ENCODE results near the gene SETD5. TPM values are rescaled to one million over a fixed set of nuclear protein-coding genes. Genes with fewer than 3 reads are reported as not detected.

SETD5 gene
- total and polyA plus RNA-seq, 2 experiments from 2014 or later: 143 to 172 TPM

GRCh38 chr3:9400616-9401015, 3.2 kb downstream of the SETD5 start (continued):
- TF ChIP-seq ZNF462 (CRISPR knock-in tag; IDR thresholded peaks at IDR 0.05) (no peak), ZNF114 (CRISPR knock-in tag; IDR thresholded peaks at IDR 0.05) (no peak), EZH2 (IDR thresholded peaks at IDR 0.05; ENCODE audit: low read depth, unreplicated experiment) (no peak)

GRCh38 chr3:9401986-9402385, 4.6 kb downstream of the SETD5 start:
- Histone ChIP-seq H3K27me3 (ENCODE audit: insufficient read depth) (no peaks in the 10 kb centered on the region), H3K4me1 (ENCODE audit: insufficient read depth) (peaks cover 60% of the 10 kb centered on the region), H3F3A (replicated peaks; ENCODE audit: low read depth) (no peaks in the 10 kb centered on the region), H3K4me3 (peak overlapping the region; percentile 88), H4K20me1 (replicated peaks; ENCODE audit: insufficient read depth) (peaks cover 57% of the 10 kb centered on the region), H3K79me2 (replicated peaks; ENCODE audit: insufficient read depth) (peaks cover 93% of the 10 kb centered on the region), H3K36me3 (ENCODE audit: insufficient read depth) (no peaks in the 10 kb centered on the region), H2AFZ (no peak overlapping the region), H3K27ac (ENCODE audit: low read depth) (peak overlapping the region; percentile 82), H3K9me2 (ENCODE audit: insufficient read depth) (no peaks in the 10 kb centered on the region), H3K4me2 (peak overlapping the region; percentile 90)
- no peak for DNase-seq (ENCODE audit: low spot score)
- H3K27me3 Mint-ChIP-seq (ENCODE audit: insufficient read depth, low read depth, poor library complexity): peaks cover 16% of the 10 kb centered on the region
- no peak for ATAC-seq
- H3K27ac Mint-ChIP-seq: peak overlapping the region; percentile 80
- H3K36me3 Mint-ChIP-seq (ENCODE audit: low read depth): peaks cover 30% of the 10 kb centered on the region
- H3K4me3 Mint-ChIP-seq: peak overlapping the region; percentile 67
- H3K4me1 Mint-ChIP-seq: peaks cover 52% of the 10 kb centered on the region
- no peaks in the 10 kb centered on the region; the same call in 2 of the 3 replicates for H3K9me3 Mint-ChIP-seq
- TF ChIP-seq ZNF114 (CRISPR knock-in tag; IDR thresholded peaks at IDR 0.05) (no peak), ZNF462 (CRISPR knock-in tag; IDR thresholded peaks at IDR 0.05) (no peak), CTCF (conservative IDR thresholded peaks at IDR 0.05; ENCODE audit: low read depth in 2 of 2) (no peak), EZH2 (IDR thresholded peaks at IDR 0.05; ENCODE audit: low read depth, unreplicated experiment) (no peak), CREB1 (CRISPR knock-in tag; IDR thresholded peaks at IDR 0.05; ENCODE audit: low read depth) (no peak), ETS1 (IDR thresholded peaks at IDR 0.05) (no peak)

All from GM23338 (cell line).